GM21717 (cell line): Measurements from ENCODE around the gene ENTPD8.

Source experiments
- ATAC-seq: cut with Tn5 transposase; IDR thresholded peaks from one replicate; pipeline ENCODE4 v1.9.1; 2021; ENCODE audit warnings: mild to moderate bottlenecking, moderate library complexity; ENCODE audit not compliant: unreplicated experiment

Gene ENTPD8

DNA sequence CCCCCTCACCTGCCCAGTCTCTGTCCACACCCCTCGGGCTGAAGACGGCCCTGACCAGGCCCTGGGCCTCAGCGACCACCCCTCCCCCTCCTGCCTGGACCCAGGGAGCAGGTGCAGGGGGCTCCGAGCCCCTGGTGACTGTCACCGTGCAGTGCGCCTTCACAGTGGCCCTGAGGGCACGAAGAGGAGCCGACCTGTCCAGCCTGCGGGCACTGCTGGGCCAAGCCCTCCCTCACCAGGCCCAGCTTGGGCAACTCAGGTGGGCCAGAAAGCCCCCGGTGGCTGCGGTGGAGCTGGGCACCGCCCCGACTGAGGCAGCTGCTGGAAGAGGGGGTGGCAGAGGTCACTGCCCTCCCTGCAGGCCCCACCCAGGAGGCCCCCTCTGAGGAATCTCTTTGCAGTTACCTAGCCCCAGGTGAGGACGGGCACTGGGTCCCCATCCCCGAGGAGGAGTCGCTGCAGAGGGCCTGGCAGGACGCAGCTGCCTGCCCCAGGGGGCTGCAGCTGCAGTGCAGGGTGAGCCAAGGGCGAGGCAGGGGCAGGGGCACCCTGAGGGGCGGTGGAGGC is 7.7 kb downstream of the ENTPD8 start:
- no peak for ATAC-seq

DNA sequence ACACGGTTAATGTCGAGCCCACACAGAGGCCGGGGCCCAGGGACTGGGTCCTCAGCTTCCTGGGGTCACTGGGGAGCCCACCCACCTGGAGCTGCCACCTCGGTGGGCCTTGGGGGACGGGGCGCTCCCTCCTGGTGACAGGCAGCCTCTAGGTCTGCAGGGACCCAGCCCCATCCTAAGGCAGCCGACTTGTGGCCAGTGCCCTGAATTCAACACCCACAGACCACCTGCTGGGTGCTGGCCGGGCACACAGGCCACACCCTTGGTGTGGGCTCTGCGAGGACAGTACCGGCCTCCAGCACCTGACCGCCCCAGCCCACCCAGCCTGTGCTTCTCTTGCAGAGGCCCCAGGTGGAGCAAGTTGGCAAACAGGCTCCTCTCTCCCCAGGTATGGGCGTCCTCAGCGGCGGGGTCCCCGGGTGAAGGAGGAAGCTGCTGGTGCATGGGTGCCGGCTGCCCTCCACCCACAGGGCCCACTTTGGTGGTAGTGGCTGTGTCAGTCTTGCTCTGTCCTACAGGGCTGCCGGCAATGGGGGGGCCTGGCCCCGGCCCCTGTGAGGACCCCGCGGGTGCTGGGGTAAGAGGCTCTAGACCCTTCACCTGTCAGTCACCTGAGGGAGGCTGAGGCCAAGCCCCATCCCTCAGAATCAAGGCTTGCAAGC is 8.3 kb downstream of the ENTPD8 start:
- ATAC-seq, result no peak

DNA sequence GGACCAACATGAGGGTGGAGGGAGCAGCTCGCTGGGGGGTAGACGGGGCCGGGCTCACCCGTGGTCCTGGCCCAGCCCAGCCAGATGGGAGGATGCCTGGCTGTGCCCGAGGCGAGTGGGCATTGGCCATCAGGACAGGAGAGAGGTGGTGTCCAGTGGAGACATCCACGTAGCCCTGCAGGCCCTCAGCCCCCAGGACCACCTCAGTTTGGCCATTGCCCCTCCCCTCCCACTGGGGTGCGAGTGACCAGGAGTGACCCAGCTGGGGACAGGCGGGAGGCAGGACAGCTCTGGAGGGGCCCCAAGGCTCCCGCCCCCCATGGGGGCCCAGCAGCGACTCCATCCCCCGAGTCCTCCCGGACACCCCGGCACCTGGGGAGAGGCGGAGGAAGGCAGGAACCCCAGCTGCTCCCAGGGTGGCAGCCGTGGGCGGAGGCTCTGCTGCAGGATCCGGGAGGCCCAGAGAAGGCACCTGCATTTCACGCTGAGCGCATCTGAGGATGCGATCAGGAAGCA is 9.7 kb downstream of the ENTPD8 start:
- no peak for ATAC-seq

DNA sequence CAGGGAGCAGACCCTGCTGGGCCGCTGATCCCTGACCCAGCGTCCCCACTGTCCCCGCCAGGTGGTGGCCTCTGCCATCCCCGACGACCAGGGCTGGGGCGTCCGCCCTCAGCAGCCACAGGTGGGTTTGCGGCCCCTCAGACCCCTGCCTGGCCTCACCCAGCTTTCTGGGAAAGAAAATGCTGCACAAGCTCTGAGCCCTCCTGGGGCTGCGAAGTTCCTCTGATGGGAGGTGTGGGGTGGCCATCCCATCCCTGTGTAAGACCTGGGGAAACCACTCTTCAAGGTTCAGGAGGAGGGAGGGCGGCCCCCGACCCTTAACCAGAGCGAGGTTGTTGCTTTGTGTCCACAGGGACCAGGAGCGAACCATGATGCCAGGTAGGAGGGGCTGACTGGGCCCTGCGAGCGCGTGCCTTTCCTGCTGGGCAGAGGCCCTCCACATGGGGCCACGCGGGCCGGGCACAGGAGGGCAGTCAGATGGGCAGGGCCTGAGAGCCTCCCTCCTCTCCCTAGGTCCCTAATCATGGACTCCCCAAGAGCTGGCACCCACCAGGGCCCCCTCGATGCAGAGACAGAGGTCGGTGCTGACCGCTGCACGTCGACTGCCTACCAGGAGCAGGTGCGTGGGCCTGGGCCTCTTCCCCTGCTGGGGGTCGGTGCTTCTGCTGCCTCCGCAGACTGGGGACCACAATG is 10.3 kb downstream of the ENTPD8 start:
- no peak for ATAC-seq

DNA sequence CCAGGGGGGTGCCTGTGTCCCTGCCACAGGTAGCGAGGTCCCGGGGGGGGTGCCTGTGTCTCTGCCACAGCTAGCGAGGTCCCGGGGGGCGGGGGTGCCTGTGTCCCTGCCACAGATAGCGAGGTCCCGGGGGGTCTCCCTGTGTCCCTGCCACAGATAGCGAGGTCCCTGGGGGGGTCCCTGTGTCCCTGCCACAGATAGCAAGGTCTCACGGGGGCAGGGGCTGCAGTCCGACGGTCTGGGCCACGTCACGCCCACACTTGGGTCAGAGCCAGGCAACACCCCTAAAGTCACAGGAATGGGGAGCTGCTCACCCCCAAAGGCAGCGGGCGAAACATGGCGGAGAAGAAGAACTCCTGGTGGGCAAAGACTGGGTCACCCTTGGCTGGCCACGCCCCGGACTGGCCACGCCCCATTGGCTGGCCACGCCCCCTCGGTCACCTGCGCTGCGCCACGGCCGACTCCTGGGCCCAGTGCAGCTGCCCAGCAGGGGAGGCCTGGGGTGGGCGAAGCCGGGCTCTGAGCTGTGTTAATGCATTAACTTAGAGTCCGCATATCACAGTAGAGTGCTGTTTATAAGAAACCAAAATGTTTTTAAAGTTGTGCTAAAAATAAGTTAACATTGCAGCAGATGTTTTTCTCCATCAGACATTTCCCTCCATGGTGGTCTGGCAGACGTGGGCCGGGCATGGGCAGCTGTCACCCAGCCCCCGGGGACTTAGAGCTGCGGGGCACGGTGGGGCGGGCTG is 11.0 kb downstream of the ENTPD8 start:
- no peak for ATAC-seq

DNA sequence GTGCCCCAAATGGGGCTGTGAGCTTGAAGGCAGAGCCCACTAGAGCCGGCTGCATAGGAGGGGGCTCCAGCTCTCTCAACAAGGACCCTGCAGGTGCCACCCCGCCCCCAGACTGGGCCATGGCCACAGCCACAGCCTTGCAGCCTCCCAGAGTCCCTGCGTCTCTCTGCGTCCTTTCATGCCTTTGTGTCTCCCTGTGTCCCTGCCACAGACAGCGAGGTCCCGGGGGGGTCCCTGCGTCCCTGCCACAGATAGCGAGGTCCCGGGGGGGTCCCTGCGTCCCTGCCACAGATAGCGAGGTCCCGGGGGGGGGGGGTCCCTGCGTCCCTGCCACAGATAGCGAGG is 11.6 kb downstream of the ENTPD8 start:
- ATAC-seq, result no peak

DNA sequence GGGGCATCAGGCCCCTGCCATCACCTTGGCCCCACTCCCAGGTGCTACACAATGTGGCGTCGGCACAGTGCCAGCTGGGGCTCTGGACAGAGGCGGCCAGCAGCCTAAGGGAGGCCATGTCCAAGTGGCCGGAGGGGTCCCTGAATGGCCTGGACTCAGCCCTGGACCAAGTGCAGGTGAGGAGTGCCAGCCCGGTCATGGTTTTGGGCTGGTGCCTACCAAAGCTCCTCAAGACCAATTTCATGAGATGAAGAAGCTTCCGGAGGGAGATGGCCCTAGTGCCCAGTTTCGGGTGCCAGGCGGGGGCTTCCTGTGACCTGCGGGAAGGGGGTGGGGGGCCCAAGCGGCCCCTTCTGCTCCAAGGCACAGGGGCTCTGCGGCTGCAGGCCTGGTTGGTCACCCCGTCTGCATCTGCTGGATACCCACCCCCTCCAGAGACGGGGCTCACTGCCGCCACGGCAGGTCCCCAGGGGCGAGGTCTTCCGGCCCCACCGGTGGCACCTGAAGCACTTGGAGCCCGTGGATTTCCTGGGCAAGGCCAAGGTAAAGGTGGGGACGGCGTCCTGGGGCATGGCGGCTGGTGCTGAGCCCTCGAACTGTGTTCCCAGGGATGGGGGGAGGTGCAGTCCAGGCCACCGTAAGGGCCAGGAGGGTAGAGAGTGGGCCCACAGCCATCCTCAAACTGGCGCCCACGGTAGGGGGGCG is 12.2 kb downstream of the ENTPD8 start:
- no peak for ATAC-seq

DNA sequence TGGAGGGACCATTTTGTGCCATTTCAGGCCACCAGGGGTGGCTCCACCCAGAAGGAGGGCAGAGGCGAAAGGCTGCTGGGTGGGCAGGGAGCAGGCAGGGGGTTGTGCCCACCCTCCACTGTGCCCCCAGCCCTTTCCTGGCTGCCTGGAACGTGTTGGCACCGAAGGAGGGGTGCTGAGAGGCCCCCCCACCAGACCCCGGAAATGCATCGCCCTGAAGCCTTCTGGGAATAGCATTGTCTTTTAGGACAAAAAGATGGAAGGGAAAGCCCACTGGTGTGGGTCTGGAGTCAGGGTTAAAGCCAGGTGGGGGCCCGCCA is 12.9 kb downstream of the ENTPD8 start:
- no peak for ATAC-seq

DNA sequence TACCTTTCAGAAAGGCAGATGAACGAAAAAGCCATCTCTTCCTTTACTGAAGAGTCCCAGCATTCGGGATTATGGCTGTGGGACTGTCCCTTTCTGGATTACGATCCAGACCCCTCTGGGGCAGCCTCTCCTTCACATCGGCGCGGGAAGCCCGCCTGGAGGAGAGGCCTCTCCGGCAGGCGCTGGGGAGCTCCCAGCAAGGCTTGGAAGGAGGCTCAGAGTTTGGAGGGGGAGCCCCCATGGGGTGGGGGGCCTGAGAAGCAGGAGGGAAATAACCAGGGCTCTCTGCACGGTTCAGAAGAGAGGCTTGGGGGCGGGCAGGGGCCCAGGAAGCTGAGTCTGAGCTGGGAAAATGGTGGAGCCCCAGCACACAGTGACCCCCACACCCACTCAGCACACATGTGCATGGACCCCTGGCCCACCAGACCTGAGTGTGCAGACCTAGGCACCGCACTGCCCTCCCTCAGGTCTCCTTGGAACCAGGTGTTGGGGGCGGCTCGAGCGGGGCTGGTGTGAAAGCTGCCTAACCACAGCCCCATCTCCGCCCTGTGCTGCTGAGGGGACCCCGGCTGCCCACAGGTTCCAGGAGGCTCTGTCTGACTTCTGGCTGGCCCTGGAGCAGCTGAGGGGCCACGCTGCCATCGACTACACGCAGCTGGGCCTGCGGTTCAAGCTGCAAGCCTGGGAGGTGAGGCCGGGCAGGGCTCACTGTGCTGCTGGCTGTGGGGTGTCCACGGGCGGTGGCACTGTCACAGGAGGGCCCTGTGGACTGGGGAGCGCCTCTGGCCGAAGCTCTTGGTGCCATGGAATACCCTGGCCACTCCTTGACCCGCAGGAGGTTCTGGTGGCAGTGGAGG is 13.5 kb downstream of the ENTPD8 start:
- ATAC-seq, result no peak

DNA sequence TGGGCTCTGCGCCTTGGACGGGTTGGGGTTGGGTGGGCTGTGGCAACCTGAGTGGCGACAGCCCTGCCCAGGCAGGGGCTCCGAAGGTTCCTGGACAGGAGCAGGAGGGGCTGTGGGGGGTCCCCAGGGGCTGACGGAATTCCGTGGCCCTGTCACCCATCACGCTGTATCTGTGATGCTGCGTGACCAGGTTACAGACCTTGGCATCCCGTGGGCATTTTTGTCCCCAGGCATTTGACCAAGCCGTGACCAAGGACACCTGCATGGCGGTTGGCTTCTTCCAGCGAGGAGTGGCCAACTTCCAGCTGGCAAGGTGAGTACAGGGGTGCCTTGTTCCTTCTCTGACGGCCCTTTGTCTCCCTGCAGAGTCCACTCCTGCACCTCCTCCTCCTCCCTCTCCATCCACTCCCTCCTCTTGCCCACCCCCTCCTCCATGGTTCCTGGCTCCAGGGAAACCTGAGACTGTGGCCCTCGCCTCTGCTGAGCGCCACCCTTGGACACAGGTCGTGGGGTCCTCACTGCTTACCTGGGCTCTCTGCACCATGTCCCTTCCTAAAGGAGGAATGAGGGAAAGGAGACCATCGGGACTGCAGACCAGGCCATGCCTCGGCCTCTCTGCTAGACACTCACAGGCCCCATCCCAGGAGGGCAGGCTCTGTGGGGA is 15.0 kb downstream of the ENTPD8 start:
- no peak for ATAC-seq

DNA sequence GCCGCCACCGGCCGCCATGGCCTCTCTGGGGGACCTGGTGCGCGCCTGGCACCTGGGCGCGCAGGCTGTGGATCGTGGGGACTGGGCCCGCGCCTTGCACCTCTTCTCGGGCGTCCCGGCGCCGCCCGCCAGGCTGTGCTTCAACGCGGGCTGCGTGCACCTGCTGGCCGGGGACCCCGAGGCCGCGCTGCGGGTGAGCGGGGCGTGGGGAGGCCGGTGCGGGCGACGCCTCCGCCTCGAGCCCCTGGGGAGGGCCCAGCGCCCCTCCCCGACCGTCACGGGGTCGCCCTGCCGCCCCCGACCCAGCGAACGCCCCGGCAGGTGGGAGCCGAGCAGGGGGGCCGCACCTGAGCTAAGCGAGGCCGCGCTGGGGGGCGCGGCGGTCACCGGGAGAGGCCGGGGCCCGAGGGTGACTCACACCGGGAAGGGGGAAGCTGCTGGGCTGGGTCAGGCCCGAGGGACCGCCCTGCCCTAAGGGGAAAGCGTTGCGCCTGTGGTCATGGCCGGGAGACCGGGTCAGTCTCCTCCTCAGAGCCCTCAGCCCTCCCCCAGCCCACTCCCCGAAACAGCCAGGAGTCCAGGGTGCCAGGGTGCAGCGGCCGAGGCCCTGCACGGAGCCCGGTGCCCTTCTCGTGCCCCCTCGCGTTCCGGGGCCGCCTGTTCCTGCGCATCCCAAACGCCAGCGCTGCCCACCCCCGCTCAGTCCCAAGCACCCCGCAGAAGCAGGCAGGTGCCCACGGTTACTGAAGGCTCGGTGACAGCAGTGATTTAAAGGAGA is 17.5 kb downstream of the ENTPD8 start:
- peak; percentile 43 for ATAC-seq

DNA sequence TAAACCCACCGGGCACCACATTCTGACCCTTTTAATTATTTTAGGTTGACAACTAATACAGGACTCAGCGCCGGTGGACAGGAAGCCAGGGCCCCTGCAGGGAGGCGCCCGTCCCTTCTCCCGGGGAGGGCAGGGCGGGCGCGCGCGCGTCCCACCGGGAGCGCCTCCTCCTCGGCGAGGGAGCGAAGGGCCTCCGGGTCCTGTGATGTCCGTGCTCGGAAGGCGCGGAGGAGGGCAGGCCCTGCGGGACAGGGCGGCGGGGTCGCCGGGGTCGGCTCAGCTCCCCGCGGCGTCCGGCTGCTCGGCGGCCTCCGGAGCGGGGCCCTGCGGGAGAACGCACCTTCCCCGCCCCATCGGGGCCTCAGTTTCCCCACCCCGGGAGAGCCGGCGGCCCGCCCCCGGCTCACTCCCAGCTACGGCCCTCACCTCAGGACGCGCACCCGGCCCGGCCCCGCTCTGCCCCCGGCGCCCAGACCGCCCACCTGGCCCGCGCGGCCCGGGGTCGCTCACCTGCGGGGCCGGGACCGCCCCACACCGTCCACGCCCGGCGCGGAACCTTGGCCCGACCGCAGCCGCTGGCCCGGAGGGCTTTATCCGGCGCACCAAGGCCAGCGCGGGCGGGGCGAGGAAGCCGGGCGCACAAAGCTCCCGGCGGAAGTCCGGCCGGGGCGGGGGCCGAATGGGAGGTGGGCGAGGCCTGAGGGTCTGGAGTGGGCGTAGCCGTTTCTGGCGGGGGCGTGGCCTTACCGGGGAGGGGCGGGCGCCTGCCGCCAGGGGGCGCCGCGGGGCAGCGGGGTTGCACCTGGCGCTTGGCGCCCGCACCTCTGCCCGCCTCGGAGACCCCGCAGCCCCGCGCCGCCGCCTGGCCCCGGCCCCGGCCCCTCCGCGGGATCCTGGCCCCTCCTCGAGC is 18.3 kb downstream of the ENTPD8 start, which contains the start of the genes EXD3 and NOXA1:
Gene EXD3, minus strand, starts transcription at position 559 of the 910 bp plus-strand sequence. CDS start 27,805 bp downstream, outside the sequence.
Gene NOXA1, plus strand, starts transcription at position 790 of the 910 bp plus-strand sequence. CDS start 137 bp downstream, outside the sequence.
- ATAC-seq, result peak; percentile 74

DNA sequence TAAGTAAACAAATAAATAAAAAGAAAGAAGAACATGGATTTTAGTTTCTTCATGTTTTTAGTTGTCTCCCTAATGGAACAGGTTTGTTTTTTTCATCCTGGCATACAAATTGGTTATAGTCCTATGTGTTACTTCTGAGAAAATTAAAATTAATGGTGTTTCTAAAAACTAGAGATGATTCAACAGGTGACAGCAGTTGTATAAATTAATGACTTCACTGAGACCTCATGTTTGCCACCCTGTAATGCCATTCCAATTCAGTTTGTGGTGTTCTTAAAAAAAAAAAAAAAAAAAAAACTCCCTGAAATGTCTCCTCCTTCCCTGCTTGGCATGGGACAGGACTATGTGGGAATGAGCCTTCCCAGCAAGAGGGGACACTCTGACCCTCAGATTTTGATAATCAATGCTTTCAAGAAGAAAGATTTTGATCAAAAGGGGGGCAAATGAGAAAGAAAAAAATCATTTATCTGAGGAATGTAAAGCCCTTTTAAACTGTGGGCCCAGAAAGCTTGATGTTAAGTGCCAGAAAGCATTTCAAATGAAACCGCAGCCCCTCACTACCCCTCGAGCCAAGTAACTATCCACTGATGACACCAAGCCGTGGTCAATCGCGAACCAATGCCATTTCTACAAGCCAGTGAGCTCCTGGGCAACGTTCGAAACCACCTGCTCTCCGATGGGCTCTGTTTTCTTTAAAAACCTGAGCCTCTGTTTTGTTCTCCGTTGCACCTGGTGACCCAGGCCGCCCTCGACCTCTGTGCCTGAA is 19.1 kb downstream of the ENTPD8 start:
- no peak for ATAC-seq

DNA sequence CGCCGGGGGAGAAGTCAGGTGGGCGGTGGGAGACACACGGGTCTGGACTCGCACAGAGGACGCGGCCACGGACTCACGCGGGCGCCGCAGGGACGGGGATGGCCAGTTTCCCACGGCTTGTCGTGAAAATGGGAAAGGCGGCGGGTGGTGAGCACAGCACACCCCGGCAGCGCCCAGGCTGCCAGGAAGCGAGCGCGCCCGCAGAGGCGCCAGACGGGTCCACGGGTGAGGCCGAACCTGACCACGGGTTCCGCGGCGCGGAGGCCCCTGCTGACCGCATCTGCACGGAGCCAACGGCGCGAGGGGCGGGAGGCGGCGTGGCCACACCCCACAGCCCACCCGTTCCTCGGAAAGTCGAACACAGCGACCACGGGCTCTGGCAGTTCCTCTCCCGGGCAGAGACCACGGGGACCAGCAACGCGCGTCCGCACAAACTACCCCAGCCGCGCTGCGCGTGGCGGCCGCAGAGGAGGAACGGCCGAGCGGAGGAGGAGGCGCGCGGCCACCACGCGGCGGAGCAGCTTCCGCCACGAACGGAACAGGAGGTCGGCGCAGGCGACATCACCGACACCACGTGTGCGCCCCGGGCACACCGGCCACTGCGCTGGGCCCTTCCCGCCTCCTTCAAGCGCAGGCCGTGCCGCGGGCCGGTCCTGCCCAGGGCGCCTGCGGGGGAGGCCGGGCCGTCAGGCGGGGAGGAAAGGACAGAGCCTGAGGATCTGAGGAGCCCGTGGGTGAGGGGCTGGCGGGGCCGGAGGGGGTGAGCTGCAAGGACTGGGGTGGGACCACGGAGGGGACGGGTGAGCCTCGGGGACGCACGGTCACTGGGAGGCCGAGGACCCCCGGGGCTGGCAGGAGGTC is 23.8 kb downstream of the ENTPD8 start:
- ATAC-seq, result no peak

DNA sequence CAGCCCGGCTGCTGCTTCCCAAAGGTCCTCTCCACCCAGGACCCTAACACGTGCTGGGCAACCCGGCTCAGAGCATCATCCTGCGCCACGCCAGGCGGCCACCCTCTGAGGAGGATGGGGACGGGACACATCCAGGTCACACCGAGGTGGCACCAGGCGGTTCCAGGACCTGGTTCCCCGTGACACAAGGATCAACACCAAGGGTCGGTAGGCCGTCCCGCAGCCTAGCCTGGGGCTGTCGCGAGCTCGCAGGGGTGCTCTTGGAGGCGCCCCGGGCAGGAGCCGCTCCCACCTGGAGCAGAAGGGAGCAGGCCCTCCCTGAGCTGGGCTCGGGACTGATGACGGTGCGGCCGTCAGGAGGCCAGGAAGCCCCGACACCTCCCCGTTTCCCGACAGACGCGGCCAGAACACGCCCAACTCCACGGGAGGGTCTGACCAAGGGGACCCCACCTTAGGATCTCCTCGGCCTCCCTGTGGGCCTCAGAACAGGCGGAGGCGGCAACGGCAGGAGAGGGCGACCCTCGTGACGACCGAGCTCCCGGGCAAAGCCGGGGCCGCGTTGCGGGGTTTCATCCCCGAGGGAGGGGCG is 24.5 kb downstream of the ENTPD8 start:
- ATAC-seq, result no peak
